SK-N-SH (cell line): ENCODE measurements around the gene SERPINB10. TPM values are rescaled to one million over a fixed set of nuclear protein-coding genes. Genes with fewer than 3 reads are reported as not detected.

ENCODE experiments used
- CTCF ChIA-PET: fragments of 300-600, 350-600 bp; formaldehyde crosslinking; extraction: SDS; loops from one replicate; lab custom pipeline; 2021; lab: Yijun Ruan, JAX
- POLR2A ChIA-PET: fragments of 350-600 bp; sonication (Branson Sonifier 250); formaldehyde crosslinking; extraction: SDS; loops from one replicate; lab custom pipeline; 2020; ENCODE audit warnings: antibody characterized with exemption, inconsistent platforms; lab: Yijun Ruan, JAX
- DNase-seq: peaks from one replicate; pipeline ENCODE4 v3.0.0; 2012
- H2AFZ ChIP-seq: fragments of 200-600 bp; sonication (generic); 2 replicates; pipeline ENCODE4 v1.8.1; 2016; ENCODE audit warnings: antibody characterized with exemption, mild to moderate bottlenecking, low read depth
- H3F3A ChIP-seq: fragments of 200-600 bp; sonication (generic); replicated peaks from 2 replicates; pipeline ENCODE3; 2016; ENCODE audit warnings: antibody characterized with exemption, mild to moderate bottlenecking; ENCODE audit not compliant: insufficient read depth
- H3K27ac ChIP-seq, 2 experiments: fragments of 200-500 bp in 1 of 2; fragments of 200-600 bp in 1 of 2; sonication (Bioruptor generic) in 1 of 2; sonication (generic), shearing (Covaris generic) in 1 of 2; 2 replicates each; pipeline versions ENCODE4 v1.5.1 to v1.6.1; 2014 to 2016; ENCODE audit warnings: low read depth in 2 of 2, inconsistent platforms in 1 of 2, low read length in 1 of 2, mild to moderate bottlenecking in 1 of 2, mixed read lengths in 1 of 2
- H3K27me3 ChIP-seq: fragments of 200-600 bp; sonication (generic), shearing (Covaris generic); 2 replicates; pipeline ENCODE4 v1.6.1; 2016; ENCODE audit warnings: mixed run types; ENCODE audit not compliant: insufficient read depth
- H3K36me3 ChIP-seq, 2 experiments: fragments of 200-500 bp in 1 of 2; fragments of 200-600 bp in 1 of 2; sonication (Bioruptor generic) in 1 of 2; sonication (generic) in 1 of 2; replicated peaks in 1 of 2; 2 replicates each; pipeline versions ENCODE3 to v1.5.1; 2014 to 2016; ENCODE audit warnings: low read length in 1 of 2, mild to moderate bottlenecking in 1 of 2; ENCODE audit not compliant: insufficient read depth in 2 of 2, control insufficient read depth in 1 of 2
- H3K4me1 ChIP-seq, 2 experiments: fragments of 200-500 bp in 1 of 2; fragments of 200-600 bp in 1 of 2; sonication (Bioruptor generic) in 1 of 2; sonication (generic), shearing (Covaris generic) in 1 of 2; 2 replicates each; pipeline versions ENCODE4 v1.5.1 to v1.6.1; 2014 to 2016; ENCODE audit warnings: low read depth in 1 of 2, low read length in 1 of 2, mixed run types in 1 of 2; ENCODE audit not compliant: insufficient read depth in 2 of 2, control insufficient read depth in 1 of 2
- H3K4me2 ChIP-seq: fragments of 200-600 bp; sonication (generic), shearing (Covaris generic); 2 replicates; pipeline ENCODE4 v1.6.1; 2017; ENCODE audit warnings: mixed run types
- H3K4me3 ChIP-seq, 2 experiments: fragments of 200-500 bp in 1 of 2; fragments of 200-600 bp in 1 of 2; sonication (Bioruptor generic) in 1 of 2; sonication (generic), shearing (Covaris generic) in 1 of 2; 2 replicates each; pipeline versions ENCODE4 v1.5.1 to v1.8.1; 2014 to 2016; ENCODE audit warnings: low read depth in 2 of 2, inconsistent platforms in 1 of 2, low read length in 1 of 2, mild to moderate bottlenecking in 1 of 2, mixed read lengths in 1 of 2, moderate library complexity in 1 of 2
- H3K79me2 ChIP-seq: fragments of 200-600 bp; sonication (generic); 2 replicates; pipeline ENCODE4 v1.8.1; 2017; ENCODE audit warnings: mild to moderate bottlenecking; ENCODE audit not compliant: insufficient read depth
- H3K9ac ChIP-seq: fragments of 200-600 bp; sonication (generic); 2 replicates; pipeline ENCODE4 v1.6.1; 2017; ENCODE audit warnings: mixed run types
- H3K9me2 ChIP-seq: fragments of 200-600 bp; sonication (generic); 2 replicates; pipeline ENCODE4 v1.6.1; 2017; ENCODE audit warnings: mixed run types
- H3K9me3 ChIP-seq: fragments of 200-600 bp; sonication (generic); 2 replicates; pipeline ENCODE4 v1.6.1; 2017; ENCODE audit warnings: mixed run types, mild to moderate bottlenecking, moderate library complexity
- H4K20me1 ChIP-seq: fragments of 200-600 bp; sonication (generic); 2 replicates; pipeline ENCODE4 v1.6.1; 2017; ENCODE audit warnings: mild to moderate bottlenecking, mixed run types; ENCODE audit not compliant: insufficient read depth
- CHD2 ChIP-seq: fragments of 150-350 bp; IDR thresholded peaks from 2 replicates; pipeline ENCODE4 v1.6.1; 2018; ENCODE audit warnings: low read length; ENCODE audit not compliant: partially characterized antibody
- ELF1 ChIP-seq: IDR thresholded peaks from 2 replicates; pipeline ENCODE4 v1.4.0; 2012
- FOXJ3 ChIP-seq: sonication (generic); formaldehyde crosslinking; IDR thresholded peaks from 2 replicates; pipeline ENCODE4 v1.5.1; 2020; ENCODE audit warnings: mild to moderate bottlenecking, missing genetic modification reagents
- FOXM1 ChIP-seq: IDR thresholded peaks from 2 replicates; pipeline ENCODE4 v1.4.0; 2012; ENCODE audit warnings: low read depth, mild to moderate bottlenecking
- MXI1 ChIP-seq: IDR thresholded peaks from 2 replicates; pipeline ENCODE4 v1.6.1; 2012; ENCODE audit warnings: mild to moderate bottlenecking, low read depth, low read length, improper control_type of control experiment
- NRF1 ChIP-seq: IDR thresholded peaks from 2 replicates; pipeline ENCODE4 v1.6.1; 2012; ENCODE audit warnings: low read depth, mild to moderate bottlenecking, low read length
- POLR2AphosphoS5 ChIP-seq: IDR thresholded peaks from 2 replicates; pipeline ENCODE4 v1.6.1; 2012; ENCODE audit warnings: low read depth, low read length
- RAD21 ChIP-seq: IDR thresholded peaks from 2 replicates; pipeline ENCODE4 v1.6.1; 2012; ENCODE audit warnings: mild to moderate bottlenecking, low read length
- RCOR1 ChIP-seq: fragments of 150-350 bp; IDR thresholded peaks from 2 replicates; pipeline ENCODE4 v1.6.1; 2017; ENCODE audit warnings: antibody characterized with exemption, low read length
- RFX5 ChIP-seq: IDR thresholded peaks from 2 replicates; pipeline ENCODE4 v1.6.1; 2012; ENCODE audit warnings: mild to moderate bottlenecking, improper control_type of control experiment, low read length
- SMC3 ChIP-seq: IDR thresholded peaks from 2 replicates; pipeline ENCODE4 v1.6.1; 2012; ENCODE audit warnings: low read depth, low read length, improper control_type of control experiment
- TAF1 ChIP-seq: IDR thresholded peaks from 2 replicates; pipeline ENCODE4 v1.6.1; 2012; ENCODE audit warnings: low read depth, mild to moderate bottlenecking, low read length, moderate library complexity, borderline replicate concordance
- TCF12 ChIP-seq: IDR thresholded peaks from 2 replicates; pipeline ENCODE4 v1.4.0; 2012
- TEAD4 ChIP-seq: IDR thresholded peaks from 2 replicates; pipeline ENCODE4 v1.4.0; 2012; ENCODE audit warnings: mild to moderate bottlenecking, borderline replicate concordance; ENCODE audit not compliant: insufficient read depth
- WGBS: methylation state at CpG from one replicate; pipeline ENCODE4 v1.1.6; 2017; ENCODE audit warnings: low lambda C conversion rate; 5-methylcytosine and 5-hydroxymethylcytosine counted together
- polyA plus RNA-seq, 3 experiments: library from polyadenylated mRNA; depleted of rRNA; stranded (reverse); fragments of >200 nt; gene quantifications; 2 replicates each; pipeline ENCODE4 v1.2.3, GENCODE V29; 2012
- TF ChIP-seq, protein P1 (sequence below): IDR thresholded peaks from 2 replicates; pipeline ENCODE4 v1.4.0; 2012; ENCODE audit warnings: low read depth, borderline replicate concordance
- TF ChIP-seq, protein P2 (sequence below): IDR thresholded peaks from 2 replicates; pipeline ENCODE4 v1.6.1; 2012; ENCODE audit warnings: mild to moderate bottlenecking, low read depth, low read length, moderate library complexity
- TF ChIP-seq, protein P3 (sequence below): IDR thresholded peaks from 2 replicates; pipeline ENCODE4; 2012
- TF ChIP-seq, protein P4 (sequence below): fragments of 150-350 bp; IDR thresholded peaks from 2 replicates; pipeline ENCODE4 v1.6.1; 2016; ENCODE audit warnings: mild to moderate bottlenecking, low read depth, low read length

Gene SERPINB10
- polyA plus RNA-seq, 1 of the 3 experiments (the other 2 are of a cell fraction): 0.10 TPM

DNA sequence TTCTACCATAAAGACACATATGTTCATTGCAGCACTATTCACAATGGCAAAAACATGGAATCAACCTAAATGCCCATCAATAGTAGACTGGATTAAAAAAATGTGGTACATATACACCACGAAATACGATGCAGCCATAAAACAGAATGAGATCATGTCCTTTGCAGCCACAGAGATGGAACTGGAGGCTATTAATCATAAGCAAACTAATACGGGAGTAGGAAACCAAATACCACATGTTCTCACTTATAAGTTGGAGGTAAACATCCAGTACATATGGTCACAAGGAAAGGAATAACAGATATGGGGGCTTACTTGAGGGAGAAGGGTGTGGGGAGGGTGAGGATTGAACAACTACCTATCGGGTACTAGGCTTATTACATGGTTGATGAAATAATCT is 49.0 kb downstream of the SERPINB10 start (continued):
- TF ChIP-seq, protein P1, sequence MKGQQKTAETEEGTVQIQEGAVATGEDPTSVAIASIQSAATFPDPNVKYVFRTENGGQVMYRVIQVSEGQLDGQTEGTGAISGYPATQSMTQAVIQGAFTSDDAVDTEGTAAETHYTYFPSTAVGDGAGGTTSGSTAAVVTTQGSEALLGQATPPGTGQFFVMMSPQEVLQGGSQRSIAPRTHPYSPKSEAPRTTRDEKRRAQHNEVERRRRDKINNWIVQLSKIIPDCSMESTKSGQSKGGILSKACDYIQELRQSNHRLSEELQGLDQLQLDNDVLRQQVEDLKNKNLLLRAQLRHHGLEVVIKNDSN: no peak
- TF ChIP-seq, all 33 proteins: peak for 0

DNA sequence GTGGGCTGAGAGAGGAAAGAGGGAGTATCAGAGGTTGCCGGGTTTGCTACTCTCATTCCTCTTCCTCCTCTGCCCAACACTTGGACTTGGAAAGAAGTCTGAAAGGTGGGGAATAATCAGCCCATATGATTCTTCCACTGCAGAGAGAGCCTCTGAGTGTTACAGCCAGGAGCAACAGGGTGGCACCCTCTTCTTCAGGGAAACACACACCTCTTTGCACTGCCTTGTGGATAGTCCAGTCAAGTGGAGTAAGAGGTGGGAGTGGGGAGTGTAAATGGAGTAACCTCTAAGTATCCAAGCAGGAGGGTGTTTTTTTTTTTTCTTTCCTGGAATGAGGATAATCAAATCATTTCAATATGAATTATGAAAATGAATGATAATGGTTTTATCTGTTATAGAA is 53.1 kb downstream of the SERPINB10 start:
- no peaks in the 10 kb centered on the region for H3K36me3 ChIP-seq
- DNase-seq: no peak
- WGBS: 24% methylated on average over 1 of the region's 1 CpG
- H3K79me2 ChIP-seq: no peaks in the 10 kb centered on the region
- H2AFZ ChIP-seq: no peak overlapping the region
- no peaks in the 10 kb centered on the region for H3K4me1 ChIP-seq
- no peak for TF ChIP-seq FOXM1
- no peak for TF ChIP-seq SMC3
- no peak for TF ChIP-seq MXI1
- TF ChIP-seq FOXJ3 (CRISPR knock-in tag): no peak
- no peak for TF ChIP-seq CHD2
- TF ChIP-seq POLR2AphosphoS5: no peak
- TF ChIP-seq, protein P2, sequence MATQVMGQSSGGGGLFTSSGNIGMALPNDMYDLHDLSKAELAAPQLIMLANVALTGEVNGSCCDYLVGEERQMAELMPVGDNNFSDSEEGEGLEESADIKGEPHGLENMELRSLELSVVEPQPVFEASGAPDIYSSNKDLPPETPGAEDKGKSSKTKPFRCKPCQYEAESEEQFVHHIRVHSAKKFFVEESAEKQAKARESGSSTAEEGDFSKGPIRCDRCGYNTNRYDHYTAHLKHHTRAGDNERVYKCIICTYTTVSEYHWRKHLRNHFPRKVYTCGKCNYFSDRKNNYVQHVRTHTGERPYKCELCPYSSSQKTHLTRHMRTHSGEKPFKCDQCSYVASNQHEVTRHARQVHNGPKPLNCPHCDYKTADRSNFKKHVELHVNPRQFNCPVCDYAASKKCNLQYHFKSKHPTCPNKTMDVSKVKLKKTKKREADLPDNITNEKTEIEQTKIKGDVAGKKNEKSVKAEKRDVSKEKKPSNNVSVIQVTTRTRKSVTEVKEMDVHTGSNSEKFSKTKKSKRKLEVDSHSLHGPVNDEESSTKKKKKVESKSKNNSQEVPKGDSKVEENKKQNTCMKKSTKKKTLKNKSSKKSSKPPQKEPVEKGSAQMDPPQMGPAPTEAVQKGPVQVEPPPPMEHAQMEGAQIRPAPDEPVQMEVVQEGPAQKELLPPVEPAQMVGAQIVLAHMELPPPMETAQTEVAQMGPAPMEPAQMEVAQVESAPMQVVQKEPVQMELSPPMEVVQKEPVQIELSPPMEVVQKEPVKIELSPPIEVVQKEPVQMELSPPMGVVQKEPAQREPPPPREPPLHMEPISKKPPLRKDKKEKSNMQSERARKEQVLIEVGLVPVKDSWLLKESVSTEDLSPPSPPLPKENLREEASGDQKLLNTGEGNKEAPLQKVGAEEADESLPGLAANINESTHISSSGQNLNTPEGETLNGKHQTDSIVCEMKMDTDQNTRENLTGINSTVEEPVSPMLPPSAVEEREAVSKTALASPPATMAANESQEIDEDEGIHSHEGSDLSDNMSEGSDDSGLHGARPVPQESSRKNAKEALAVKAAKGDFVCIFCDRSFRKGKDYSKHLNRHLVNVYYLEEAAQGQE: no peak
- no peak for TF ChIP-seq RAD21
- TF ChIP-seq RCOR1: no peak
- TF ChIP-seq, protein P3, sequence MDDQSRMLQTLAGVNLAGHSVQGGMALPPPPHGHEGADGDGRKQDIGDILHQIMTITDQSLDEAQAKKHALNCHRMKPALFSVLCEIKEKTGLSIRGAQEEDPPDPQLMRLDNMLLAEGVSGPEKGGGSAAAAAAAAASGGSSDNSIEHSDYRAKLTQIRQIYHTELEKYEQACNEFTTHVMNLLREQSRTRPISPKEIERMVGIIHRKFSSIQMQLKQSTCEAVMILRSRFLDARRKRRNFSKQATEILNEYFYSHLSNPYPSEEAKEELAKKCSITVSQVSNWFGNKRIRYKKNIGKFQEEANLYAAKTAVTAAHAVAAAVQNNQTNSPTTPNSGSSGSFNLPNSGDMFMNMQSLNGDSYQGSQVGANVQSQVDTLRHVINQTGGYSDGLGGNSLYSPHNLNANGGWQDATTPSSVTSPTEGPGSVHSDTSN: no peak
- no peak for TF ChIP-seq TAF1
- no peak for TF ChIP-seq TCF12
- TF ChIP-seq ELF1: no peak
- TF ChIP-seq RFX5: no peak
- TF ChIP-seq, protein P4, sequence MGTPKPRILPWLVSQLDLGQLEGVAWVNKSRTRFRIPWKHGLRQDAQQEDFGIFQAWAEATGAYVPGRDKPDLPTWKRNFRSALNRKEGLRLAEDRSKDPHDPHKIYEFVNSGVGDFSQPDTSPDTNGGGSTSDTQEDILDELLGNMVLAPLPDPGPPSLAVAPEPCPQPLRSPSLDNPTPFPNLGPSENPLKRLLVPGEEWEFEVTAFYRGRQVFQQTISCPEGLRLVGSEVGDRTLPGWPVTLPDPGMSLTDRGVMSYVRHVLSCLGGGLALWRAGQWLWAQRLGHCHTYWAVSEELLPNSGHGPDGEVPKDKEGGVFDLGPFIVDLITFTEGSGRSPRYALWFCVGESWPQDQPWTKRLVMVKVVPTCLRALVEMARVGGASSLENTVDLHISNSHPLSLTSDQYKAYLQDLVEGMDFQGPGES: no peak
- no peak for TF ChIP-seq NRF1
- no peak for TF ChIP-seq TEAD4
- TF ChIP-seq, all 33 proteins: peak for 0
- ChIA-PET POLR2A (no interaction called here), CTCF (interaction anchor here (0.9 to 1.5 kb wide), 4 partner anchors 12 to 33 kb away, joined by 3 to 7 read pairs (median 4); partner anchors contain the start of gene HMSD)
- Histone ChIP-seq H3K4me2 (no peak overlapping the region), H3K9ac (no peak overlapping the region), H3K27ac (no peak overlapping the region), H3F3A (peaks cover 3% of the 10 kb centered on the region), H3K9me2 (no peaks in the 10 kb centered on the region), H3K9me3 (no peaks in the 10 kb centered on the region), H3K27me3 (peaks cover 12% of the 10 kb centered on the region; the same call in 1 of the 2 replicates), H3K4me3 (no peak overlapping the region), H4K20me1 (no peaks in the 10 kb centered on the region)
